ENCODE results near the gene CDH23.

DNA sequence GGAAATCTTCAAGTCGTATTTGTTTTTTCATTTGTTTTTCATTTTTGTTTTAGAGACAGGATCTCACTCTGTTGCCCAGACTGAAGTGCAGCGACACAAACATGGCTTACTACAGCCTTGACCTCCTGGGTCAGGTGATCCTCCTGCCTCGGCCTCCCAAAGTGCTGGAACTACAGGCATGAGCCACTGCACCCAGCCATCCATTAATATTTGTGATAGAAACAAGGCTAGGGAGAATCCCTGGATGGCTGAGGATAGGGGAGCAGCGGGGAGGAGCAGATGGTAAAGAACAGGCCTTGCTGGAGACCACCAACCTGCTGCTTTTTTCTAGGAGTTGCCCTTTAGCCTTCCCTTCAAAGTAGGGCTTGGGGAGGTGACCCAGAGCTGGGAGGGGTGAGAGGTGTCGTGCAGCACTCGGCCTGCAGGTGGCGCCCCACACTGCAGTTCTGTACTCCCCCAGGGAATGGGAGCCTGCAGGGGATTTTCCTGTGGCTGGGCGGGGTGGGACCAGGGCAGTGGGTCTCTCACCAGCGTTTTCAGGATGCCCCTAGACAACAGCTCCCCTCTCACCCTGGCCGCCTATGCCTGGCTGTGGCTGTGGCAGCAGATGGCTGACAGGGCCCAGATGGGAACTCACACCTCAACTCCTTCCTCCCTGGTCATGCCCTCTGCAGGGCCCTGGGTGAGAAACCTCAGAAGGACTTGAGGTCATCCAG, 12.6 kb upstream of the CDH23 start:
- no peak for TF ChIP-seq ZZZ3 (IDR thresholded peaks at IDR 0.05; ENCODE audit: control insufficient read depth, insufficient read length, low read depth)
- TF ChIP-seq POLR2AphosphoS5 (IDR thresholded peaks at IDR 0.05; ENCODE audit: low read length) = no peak
- TF ChIP-seq, protein P1, sequence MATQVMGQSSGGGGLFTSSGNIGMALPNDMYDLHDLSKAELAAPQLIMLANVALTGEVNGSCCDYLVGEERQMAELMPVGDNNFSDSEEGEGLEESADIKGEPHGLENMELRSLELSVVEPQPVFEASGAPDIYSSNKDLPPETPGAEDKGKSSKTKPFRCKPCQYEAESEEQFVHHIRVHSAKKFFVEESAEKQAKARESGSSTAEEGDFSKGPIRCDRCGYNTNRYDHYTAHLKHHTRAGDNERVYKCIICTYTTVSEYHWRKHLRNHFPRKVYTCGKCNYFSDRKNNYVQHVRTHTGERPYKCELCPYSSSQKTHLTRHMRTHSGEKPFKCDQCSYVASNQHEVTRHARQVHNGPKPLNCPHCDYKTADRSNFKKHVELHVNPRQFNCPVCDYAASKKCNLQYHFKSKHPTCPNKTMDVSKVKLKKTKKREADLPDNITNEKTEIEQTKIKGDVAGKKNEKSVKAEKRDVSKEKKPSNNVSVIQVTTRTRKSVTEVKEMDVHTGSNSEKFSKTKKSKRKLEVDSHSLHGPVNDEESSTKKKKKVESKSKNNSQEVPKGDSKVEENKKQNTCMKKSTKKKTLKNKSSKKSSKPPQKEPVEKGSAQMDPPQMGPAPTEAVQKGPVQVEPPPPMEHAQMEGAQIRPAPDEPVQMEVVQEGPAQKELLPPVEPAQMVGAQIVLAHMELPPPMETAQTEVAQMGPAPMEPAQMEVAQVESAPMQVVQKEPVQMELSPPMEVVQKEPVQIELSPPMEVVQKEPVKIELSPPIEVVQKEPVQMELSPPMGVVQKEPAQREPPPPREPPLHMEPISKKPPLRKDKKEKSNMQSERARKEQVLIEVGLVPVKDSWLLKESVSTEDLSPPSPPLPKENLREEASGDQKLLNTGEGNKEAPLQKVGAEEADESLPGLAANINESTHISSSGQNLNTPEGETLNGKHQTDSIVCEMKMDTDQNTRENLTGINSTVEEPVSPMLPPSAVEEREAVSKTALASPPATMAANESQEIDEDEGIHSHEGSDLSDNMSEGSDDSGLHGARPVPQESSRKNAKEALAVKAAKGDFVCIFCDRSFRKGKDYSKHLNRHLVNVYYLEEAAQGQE (IDR thresholded peaks at IDR 0.05; ENCODE audit: low read depth, low read length) = no peak
- TF ChIP-seq MXI1 (IDR thresholded peaks at IDR 0.05; ENCODE audit: low read depth, low read length) = no peak
- no peak for TF ChIP-seq SP1 (IDR thresholded peaks at IDR 0.05; ENCODE audit: low read depth, low read length)
- no peak for TF ChIP-seq NFYB (IDR thresholded peaks at IDR 0.05; ENCODE audit: insufficient read depth, low read depth, low read length)
- no peak for TF ChIP-seq EZH2 (IDR thresholded peaks at IDR 0.05; ENCODE audit: borderline replicate concordance, control insufficient read depth, low read depth, low read length)
- no peak for TF ChIP-seq CEBPB (IDR thresholded peaks at IDR 0.05; ENCODE audit: borderline replicate concordance in 1 of 2, low read depth in 2 of 2, low read length in 2 of 2)
- peak; percentile 28 for TF ChIP-seq RELA (IDR thresholded peaks at IDR 0.05; ENCODE audit: borderline replicate concordance, partially characterized antibody)

Data from GM12878 (cell line).